GM12892 (cell line): Measurements from ENCODE around the gene MTHFS.
A peak's percentile ranks its signal among the peaks of the same experiment; 100 is the strongest.

Experiments used
- DNase-seq: peaks from one replicate; pipeline ENCODE4 v3.0.0; 2011; ENCODE audit not compliant: insufficient read length
- FAIRE-seq: peaks from 2 replicates; lab custom pipeline; 2011; peaks lifted over from hg19 to GRCh38; lab: Jason Lieb, UNC
- POLR2A ChIP-seq: IDR thresholded peaks from 2 replicates; pipeline ENCODE4 v1.6.1; 2011; ENCODE audit warnings: low read depth, low read length, control low read depth
- POLR2AphosphoS5 ChIP-seq: IDR thresholded peaks from 2 replicates; pipeline ENCODE4 v1.6.1; 2011; ENCODE audit warnings: low read depth, low read length, control low read depth
- TAF1 ChIP-seq: IDR thresholded peaks from 2 replicates; pipeline ENCODE4 v1.6.1; 2011; ENCODE audit warnings: low read depth, mild to moderate bottlenecking, control low read depth, low read length, borderline replicate concordance

The MTHFS gene

GRCh38 chr15:79820820-79821219 is 76.0 kb downstream of the MTHFS start:
- no peak for TF ChIP-seq POLR2A
- TF ChIP-seq POLR2AphosphoS5, result no peak
- no peak for TF ChIP-seq TAF1
- DNase-seq, result no peak
- no peak for FAIRE-seq

GRCh38 chr15:79820176-79820575 is 76.6 kb downstream of the MTHFS start:
- TF ChIP-seq POLR2AphosphoS5 (no peak), POLR2A (no peak), TAF1 (no peak)
- DNase-seq (no peak), FAIRE-seq (no peak)

- no peak for FAIRE-seq
- no peak for TF ChIP-seq POLR2A
- TF ChIP-seq TAF1, result no peak
- no peak for TF ChIP-seq POLR2AphosphoS5
These were observed 80.2 kb downstream of the MTHFS start for GRCh38 chr15:79816571-79816970.

GRCh38 chr15:79815468-79815867 is 81.3 kb downstream of the MTHFS start:
- TF ChIP-seq TAF1 (no peak), POLR2A (no peak), POLR2AphosphoS5 (no peak)
- no peak for DNase-seq
- no peak for FAIRE-seq

More at GRCh38 chr15:79816571-79816970, 80.2 kb downstream of the MTHFS start:
- DNase-seq, result no peak

GRCh38 chr15:79812541-79812940 is 84.3 kb downstream of the MTHFS start:
- no peak for TF ChIP-seq TAF1
- no peak for DNase-seq
- no peak for FAIRE-seq

- FAIRE-seq (peak; percentile 21), DNase-seq (no peak)
- TF ChIP-seq POLR2A (no peak), TAF1 (no peak), POLR2AphosphoS5 (no peak)
These were observed 85.1 kb downstream of the MTHFS start for GRCh38 chr15:79811406-79812405.

- DNase-seq (no peak), FAIRE-seq (no peak)
- TF ChIP-seq POLR2AphosphoS5, result no peak
- no peak for TF ChIP-seq TAF1
- no peak for TF ChIP-seq POLR2A
These were observed 92.0 kb downstream of the MTHFS start for GRCh38 chr15:79804838-79805237.

GRCh38 chr15:79798311-79798710 is 98.5 kb downstream of the MTHFS start:
- FAIRE-seq (no peak), DNase-seq (no peak)
- no peak for TF ChIP-seq POLR2A
- no peak for TF ChIP-seq POLR2AphosphoS5
- no peak for TF ChIP-seq TAF1
